OCI-LY1 (cell line): ENCODE results near the gene CNTFR.

Experiments used
- CTCF ChIP-seq: fragments of 200-600 bp; sonication (generic), shearing (Covaris generic); IDR thresholded peaks from 2 replicates; pipeline ENCODE4 v1.5.1; 2017; ENCODE audit warnings: mild to moderate bottlenecking, antibody characterized with exemption, low read length, moderate library complexity, mixed read lengths
- EZH2 ChIP-seq: fragments of 200-600 bp; sonication (generic), shearing (Covaris generic); IDR thresholded peaks from 2 replicates; pipeline ENCODE4 v1.8.0; 2017; ENCODE audit warnings: borderline replicate concordance, mixed run types, mild to moderate bottlenecking, antibody characterized with exemption, low read length, moderate library complexity, mixed read lengths

- TF ChIP-seq CTCF (no peak), EZH2 (no peak)
Observed at GRCh38 chr9:34582787-34583186, 6.7 kb downstream of the CNTFR start.
